ENCODE measurements around the gene PTGDR2. TPM values are rescaled to one million over a fixed set of nuclear protein-coding genes. Genes with fewer than 3 reads are reported as not detected.

The PTGDR2 gene
- total RNA-seq, 2 donors from 2014 or later: 0.52 to 1.3 TPM

DNA sequence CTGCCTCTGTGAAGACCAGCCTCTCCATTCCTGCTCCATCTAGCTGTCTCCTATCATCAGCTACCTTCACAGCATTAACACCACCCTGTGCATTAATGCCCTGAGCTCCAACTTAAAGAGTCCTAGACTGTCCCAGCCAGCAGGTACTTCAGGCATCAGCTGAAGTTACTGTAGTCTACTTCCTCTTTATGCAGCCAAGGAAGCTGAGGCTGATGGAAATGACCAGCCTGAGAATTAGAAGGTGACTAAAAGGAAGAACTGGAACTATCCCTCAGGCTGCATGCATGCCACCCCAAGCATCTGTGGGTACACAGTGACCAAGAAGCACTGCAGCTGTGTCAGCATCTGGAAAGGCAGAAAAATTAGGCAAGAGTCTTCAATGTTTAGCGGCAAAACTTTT, 42.4 kb downstream of the PTGDR2 start:
- ATAC-seq (no peak), DNase-seq (no peak)
- H3K4me1 ChIP-seq: no peaks in the 10 kb centered on the region
- H3K36me3 ChIP-seq (replicated peaks in 1 of 2; ENCODE audit: insufficient read depth in 1 of 2, low read depth in 2 of 2): no peaks in the 10 kb centered on the region
- H3K27ac ChIP-seq: no peak overlapping the region
- intact Hi-C loops (cut with DNase I): no loop called here
- H3K9me3 ChIP-seq: peaks cover 0 to 7% (median 0%) of the 10 kb centered on the region in 3 donors
- TF ChIP-seq, protein P1, sequence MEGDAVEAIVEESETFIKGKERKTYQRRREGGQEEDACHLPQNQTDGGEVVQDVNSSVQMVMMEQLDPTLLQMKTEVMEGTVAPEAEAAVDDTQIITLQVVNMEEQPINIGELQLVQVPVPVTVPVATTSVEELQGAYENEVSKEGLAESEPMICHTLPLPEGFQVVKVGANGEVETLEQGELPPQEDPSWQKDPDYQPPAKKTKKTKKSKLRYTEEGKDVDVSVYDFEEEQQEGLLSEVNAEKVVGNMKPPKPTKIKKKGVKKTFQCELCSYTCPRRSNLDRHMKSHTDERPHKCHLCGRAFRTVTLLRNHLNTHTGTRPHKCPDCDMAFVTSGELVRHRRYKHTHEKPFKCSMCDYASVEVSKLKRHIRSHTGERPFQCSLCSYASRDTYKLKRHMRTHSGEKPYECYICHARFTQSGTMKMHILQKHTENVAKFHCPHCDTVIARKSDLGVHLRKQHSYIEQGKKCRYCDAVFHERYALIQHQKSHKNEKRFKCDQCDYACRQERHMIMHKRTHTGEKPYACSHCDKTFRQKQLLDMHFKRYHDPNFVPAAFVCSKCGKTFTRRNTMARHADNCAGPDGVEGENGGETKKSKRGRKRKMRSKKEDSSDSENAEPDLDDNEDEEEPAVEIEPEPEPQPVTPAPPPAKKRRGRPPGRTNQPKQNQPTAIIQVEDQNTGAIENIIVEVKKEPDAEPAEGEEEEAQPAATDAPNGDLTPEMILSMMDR (IDR thresholded peaks at IDR 0.05): no peak
- TF ChIP-seq POLR2A (IDR thresholded peaks at IDR 0.05): no peak
- WGBS, 2 donors: 80 to 83% methylated on average over 1 of the region's 1 CpG
- no peaks in the 10 kb centered on the region for H3K27me3 ChIP-seq
- H3K4me3 ChIP-seq: no peak overlapping the region

DNA sequence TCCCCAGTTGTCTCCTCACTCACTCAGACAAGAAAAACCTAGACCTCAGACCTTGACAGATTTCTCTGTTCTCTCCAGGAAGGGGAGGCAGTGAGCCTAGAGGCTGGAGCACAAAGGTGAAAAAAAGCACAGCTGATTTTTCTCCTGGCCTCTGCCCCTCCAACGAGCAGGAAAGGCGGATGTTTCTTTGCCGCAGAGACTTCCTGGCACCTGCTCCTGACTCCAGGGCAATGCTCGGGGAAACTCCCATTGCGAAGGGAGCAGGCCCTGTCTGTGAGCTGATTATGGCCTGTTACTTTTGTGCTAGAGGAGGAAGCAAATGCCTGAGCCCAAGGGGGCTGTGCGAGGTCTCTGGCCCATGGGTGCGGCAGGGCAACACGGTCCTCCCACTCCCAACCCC, 45.2 kb downstream of the PTGDR2 start:
- intact Hi-C loops (cut with DNase I): no loop called here
- H3K4me3 ChIP-seq: no peak overlapping the region
- no peaks in the 10 kb centered on the region for H3K27me3 ChIP-seq
- DNase-seq (no peak), ATAC-seq (no peak)
- TF ChIP-seq, protein P1 (IDR thresholded peaks at IDR 0.05): no peak
- no peak for TF ChIP-seq POLR2A (IDR thresholded peaks at IDR 0.05)
- no peaks in the 10 kb centered on the region for H3K9me3 ChIP-seq
- no peaks in the 10 kb centered on the region for H3K36me3 ChIP-seq (replicated peaks in 1 of 2; ENCODE audit: insufficient read depth in 1 of 2, low read depth in 2 of 2)
- H3K4me1 ChIP-seq: no peaks in the 10 kb centered on the region
- 61 to 63% methylated on average over 8 of the region's 8 CpGs for WGBS, 2 donors
- no peak overlapping the region for H3K27ac ChIP-seq

DNA sequence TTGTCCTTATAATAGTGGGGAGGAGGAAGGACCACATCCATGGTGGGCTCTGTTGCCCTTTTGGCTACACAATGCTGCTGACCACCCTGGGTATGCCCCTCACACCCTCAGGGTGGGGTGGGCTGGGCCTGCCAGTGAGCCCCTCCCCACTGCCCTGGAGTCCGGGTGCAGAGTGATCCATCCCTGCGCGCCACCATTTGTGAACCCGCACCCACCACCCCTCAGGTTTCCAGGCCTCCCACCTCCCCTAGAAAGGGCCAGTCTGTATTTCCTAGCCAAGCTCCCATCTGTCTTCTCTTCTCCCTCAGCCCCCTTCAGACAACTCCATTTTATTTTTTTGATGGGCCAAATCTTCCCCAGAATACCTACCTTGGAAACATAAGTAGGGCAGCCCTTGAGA, 45.6 kb downstream of the PTGDR2 start:
- WGBS, 2 donors: 82 to 96% methylated on average over 4 of the region's 4 CpGs
- H3K9me3 ChIP-seq: no peaks in the 10 kb centered on the region
- H3K27me3 ChIP-seq: no peaks in the 10 kb centered on the region
- TF ChIP-seq POLR2A (IDR thresholded peaks at IDR 0.05): no peak
- TF ChIP-seq, protein P1 (IDR thresholded peaks at IDR 0.05): no peak
- H3K4me3 ChIP-seq: no peak overlapping the region
- no peaks in the 10 kb centered on the region for H3K36me3 ChIP-seq (replicated peaks in 1 of 2; ENCODE audit: insufficient read depth in 1 of 2, low read depth in 2 of 2)
- intact Hi-C loops (cut with DNase I): no loop called here
- H3K4me1 ChIP-seq: no peaks in the 10 kb centered on the region
- no peak for DNase-seq
- no peak overlapping the region for H3K27ac ChIP-seq
- no peak for ATAC-seq

DNA sequence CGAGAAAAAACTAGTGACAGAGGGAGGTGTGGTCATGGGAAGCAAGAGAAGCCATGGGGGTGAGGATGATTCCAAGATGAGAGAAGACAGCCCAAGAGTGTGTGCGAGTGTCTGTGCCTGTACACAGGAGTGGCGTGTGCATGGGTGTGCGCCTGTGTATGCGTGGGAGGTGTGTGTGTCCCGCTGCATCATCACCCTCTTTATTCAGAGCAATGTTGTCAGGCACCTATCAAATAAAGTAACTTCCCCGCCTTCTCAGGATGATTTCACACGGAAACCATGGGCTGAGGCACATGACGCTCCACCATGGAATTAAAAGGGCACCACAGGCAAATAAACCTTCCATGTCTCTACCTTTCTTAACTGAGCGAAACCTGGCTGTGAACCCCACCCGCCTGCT, 46.1 kb downstream of the PTGDR2 start:
- H3K36me3 ChIP-seq (replicated peaks in 1 of 2; ENCODE audit: insufficient read depth in 1 of 2, low read depth in 2 of 2): no peaks in the 10 kb centered on the region
- TF ChIP-seq POLR2A (IDR thresholded peaks at IDR 0.05): no peak
- TF ChIP-seq, protein P1 (IDR thresholded peaks at IDR 0.05): no peak
- intact Hi-C loops (cut with DNase I): no loop called here
- H3K4me3 ChIP-seq: no peak overlapping the region
- no peaks in the 10 kb centered on the region for H3K9me3 ChIP-seq
- H3K4me1 ChIP-seq: no peaks in the 10 kb centered on the region
- no peak overlapping the region for H3K27ac ChIP-seq
- no peak for DNase-seq
- WGBS, 2 donors: 74 to 76% methylated on average over 10 to 11 of the region's 11 CpGs
- no peaks in the 10 kb centered on the region for H3K27me3 ChIP-seq
- no peak for ATAC-seq

DNA sequence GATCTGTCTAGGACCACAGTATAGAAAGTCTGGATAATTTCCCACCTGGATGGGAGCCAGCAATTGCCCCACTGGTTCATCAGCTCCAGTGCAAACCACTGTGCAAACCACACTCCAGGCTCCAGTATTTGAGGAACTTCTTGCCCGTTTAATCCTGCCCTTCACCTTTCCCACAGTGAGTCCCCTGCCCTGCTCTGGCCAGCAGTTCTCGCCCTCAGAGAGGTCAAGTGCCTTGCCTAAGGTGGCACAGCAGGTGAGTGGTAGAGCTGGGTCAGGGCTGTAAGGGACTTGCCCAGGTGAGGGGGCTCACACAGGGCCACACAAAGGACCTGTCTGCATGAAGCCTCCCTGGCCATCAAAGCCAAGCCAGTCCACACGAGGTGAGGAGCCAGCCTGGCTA, 46.5 kb downstream of the PTGDR2 start:
- H3K9me3 ChIP-seq: no peaks in the 10 kb centered on the region
- H3K27ac ChIP-seq: no peak overlapping the region
- WGBS, 2 donors: 46 to 54% methylated on average over 3 of the region's 3 CpGs
- no peaks in the 10 kb centered on the region for H3K27me3 ChIP-seq
- no peaks in the 10 kb centered on the region for H3K36me3 ChIP-seq (replicated peaks in 1 of 2; ENCODE audit: insufficient read depth in 1 of 2, low read depth in 2 of 2)
- no peak for ATAC-seq
- intact Hi-C loops (cut with DNase I): no loop called here
- H3K4me3 ChIP-seq: no peak overlapping the region
- no peaks in the 10 kb centered on the region for H3K4me1 ChIP-seq
- no peak for TF ChIP-seq POLR2A (IDR thresholded peaks at IDR 0.05)
- TF ChIP-seq, protein P1 (IDR thresholded peaks at IDR 0.05): no peak
- DNase-seq: no peak

Data from body of pancreas (tissue), 4 donors.